WTC11 (cell line): ENCODE data around the gene CLEC3B. TPM values are rescaled to one million over a fixed set of nuclear protein-coding genes. Genes with fewer than 3 reads are reported as not detected.

Source experiments
- ATAC-seq: fragments of 200-7000 bp; cut with Tn5 transposase; 2 replicates; pipeline ENCODE4 v1.10.0; 2021; ENCODE audit warnings: mild to moderate bottlenecking, moderate library complexity
- CTCF ChIA-PET: fragments of 300-600 bp; sonication (Branson Sonifier 250); formaldehyde crosslinking; loops from one replicate; lab custom pipeline; 2021; ENCODE audit warnings: antibody characterized with exemption; lab: Charles Lee
- POLR2A ChIA-PET: fragments of 350-600 bp; sonication (Branson Sonifier 250); formaldehyde crosslinking; loops from one replicate; lab custom pipeline; 2021; ENCODE audit warnings: antibody characterized with exemption; lab: Charles Lee
- DNase-seq: peaks from one replicate; pipeline ENCODE4 v3.0.0; 2021; ENCODE audit warnings: low spot score
- H3K27ac Mint-ChIP-seq: 2 replicates; pipeline ENCODE4 v1.8.0; 2021; ENCODE audit warnings: mixed read lengths
- H3K27me3 Mint-ChIP-seq: 2 replicates; pipeline ENCODE4 v1.8.0; 2021; ENCODE audit warnings: low read depth, mild to moderate bottlenecking, moderate library complexity, mixed read lengths
- H3K36me3 Mint-ChIP-seq: 2 replicates; pipeline ENCODE4 v1.8.0; 2021; ENCODE audit warnings: mixed read lengths
- H3K4me1 Mint-ChIP-seq: 2 replicates; pipeline ENCODE4 v1.8.0; 2022; ENCODE audit warnings: mixed read lengths
- H3K4me3 Mint-ChIP-seq: 2 replicates; pipeline ENCODE4 v1.8.0; 2021; ENCODE audit warnings: mild to moderate bottlenecking, moderate library complexity, mixed read lengths
- H3K9me3 Mint-ChIP-seq: 2 replicates; pipeline ENCODE4 v1.8.0; 2021; ENCODE audit warnings: mixed read lengths
- ATF1 ChIP-seq: sonication (generic); formaldehyde crosslinking; IDR thresholded peaks from 2 replicates; pipeline ENCODE4 v1.8.1; 2023; ENCODE audit warnings: mild to moderate bottlenecking, moderate library complexity, missing genetic modification reagents
- ETV6 ChIP-seq: sonication (generic); formaldehyde crosslinking; IDR thresholded peaks from 2 replicates; pipeline ENCODE4 v1.8.1; 2022; ENCODE audit warnings: mild to moderate bottlenecking, missing genetic modification reagents
- JAZF1 ChIP-seq: fragments of 250-450 bp; sonication (Bioruptor Pico); IDR thresholded peaks from 2 replicates; pipeline ENCODE4 v1.9.0; 2021; ENCODE audit warnings: moderate library complexity, mild to moderate bottlenecking, inconsistent platforms
- MXD4 ChIP-seq: fragments of 250-450 bp; sonication (Bioruptor Pico); IDR thresholded peaks from 2 replicates; pipeline ENCODE4 v1.8.0; 2021; ENCODE audit warnings: mild to moderate bottlenecking, moderate library complexity, borderline replicate concordance
- NR2C2 ChIP-seq: sonication (generic); formaldehyde crosslinking; IDR thresholded peaks from 2 replicates; pipeline ENCODE4 v1.8.0; 2022; ENCODE audit warnings: mild to moderate bottlenecking, missing genetic modification reagents
- SOX15 ChIP-seq: fragments of 250-450 bp; sonication (Bioruptor Pico); IDR thresholded peaks from 2 replicates; pipeline ENCODE4 v1.9.0; 2021; ENCODE audit warnings: mild to moderate bottlenecking
- TEAD4 ChIP-seq: sonication (generic); formaldehyde crosslinking; IDR thresholded peaks from 2 replicates; pipeline ENCODE4 v1.8.0; 2022; ENCODE audit warnings: mild to moderate bottlenecking, missing genetic modification reagents
- ZNF121 ChIP-seq: sonication (generic); formaldehyde crosslinking; IDR thresholded peaks from 2 replicates; pipeline ENCODE4 v1.8.0; 2023; ENCODE audit warnings: missing genetic modification reagents
- ZNF138 ChIP-seq: sonication (generic); formaldehyde crosslinking; conservative IDR thresholded peaks from 2 replicates; pipeline ENCODE4 v1.8.1; 2022; ENCODE audit warnings: mild to moderate bottlenecking, moderate library complexity, missing genetic modification reagents
- ZNF263 ChIP-seq: sonication (generic); formaldehyde crosslinking; IDR thresholded peaks from 2 replicates; pipeline ENCODE4 v1.8.1; 2022; ENCODE audit warnings: low read depth, mild to moderate bottlenecking, moderate library complexity, missing genetic modification reagents
- total RNA-seq: library from RNA; stranded (reverse); gene quantifications from 3 replicates; pipeline ENCODE4 v1.2.3, GENCODE V29; 2021
- TF ChIP-seq, protein P1 (sequence below): sonication (generic); formaldehyde crosslinking; IDR thresholded peaks from 2 replicates; pipeline ENCODE4 v1.8.1; 2023; ENCODE audit warnings: mild to moderate bottlenecking, missing genetic modification reagents, moderate library complexity
- TF ChIP-seq, protein P2 (sequence below): sonication (generic); formaldehyde crosslinking; IDR thresholded peaks from 2 replicates; pipeline ENCODE4 v1.8.1; 2022; ENCODE audit warnings: missing genetic modification reagents, borderline replicate concordance
- TF ChIP-seq, protein P3 (sequence below): sonication (generic); formaldehyde crosslinking; IDR thresholded peaks from 2 replicates; pipeline ENCODE4 v1.8.0; 2023; ENCODE audit warnings: mild to moderate bottlenecking, missing genetic modification reagents
- TF ChIP-seq, protein P4 (sequence below): sonication (generic); formaldehyde crosslinking; IDR thresholded peaks from 2 replicates; pipeline ENCODE4 v1.8.0; 2022; ENCODE audit warnings: missing genetic modification reagents
- TF ChIP-seq, protein P5 (sequence below): sonication (generic); formaldehyde crosslinking; conservative IDR thresholded peaks from 2 replicates; pipeline ENCODE4 v1.8.1; 2022; ENCODE audit warnings: mild to moderate bottlenecking, missing genetic modification reagents
- TF ChIP-seq, protein P6 (sequence below): sonication (generic); formaldehyde crosslinking; IDR thresholded peaks from 2 replicates; pipeline ENCODE4 v1.8.1; 2022; ENCODE audit warnings: mild to moderate bottlenecking, missing genetic modification reagents, moderate library complexity, borderline replicate concordance
- TF ChIP-seq, protein P7 (sequence below): sonication (generic); formaldehyde crosslinking; IDR thresholded peaks from 2 replicates; pipeline ENCODE4 v1.8.1; 2022; ENCODE audit warnings: low read depth, mild to moderate bottlenecking, moderate library complexity, missing genetic modification reagents, borderline replicate concordance
- TF ChIP-seq, protein P8 (sequence below): sonication (generic); formaldehyde crosslinking; IDR thresholded peaks from 2 replicates; pipeline ENCODE4 v1.8.1; 2023; ENCODE audit warnings: mild to moderate bottlenecking, missing genetic modification reagents, borderline replicate concordance

The CLEC3B gene
- total RNA-seq, 1 experiment from 2014 or later, result 0.81 TPM

DNA sequence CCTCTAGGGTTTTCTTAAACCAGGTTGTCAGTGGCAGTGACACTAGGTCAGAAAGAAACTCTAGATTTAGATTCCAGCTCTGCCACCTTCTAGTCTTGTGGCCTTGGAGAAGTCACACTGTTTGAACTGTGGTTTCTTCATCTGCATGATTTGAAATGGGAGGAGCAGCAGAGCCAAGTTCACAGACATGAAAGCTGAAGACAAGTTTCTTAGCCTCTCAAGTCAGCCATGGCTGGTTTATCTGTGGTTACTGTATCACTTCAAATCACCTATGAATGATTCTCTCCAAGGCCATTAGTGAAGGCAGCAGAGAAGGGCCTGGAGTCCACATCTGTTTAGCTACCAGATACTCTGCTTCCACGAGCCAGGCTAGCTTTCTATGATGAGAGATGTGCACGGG, 15.6 kb downstream of the CLEC3B start:
- H3K9me3 Mint-ChIP-seq, result no peaks in the 10 kb centered on the region
- H3K36me3 Mint-ChIP-seq, result no peaks in the 10 kb centered on the region
- peaks cover 15% of the 10 kb centered on the region for H3K4me1 Mint-ChIP-seq
- DNase-seq (no peak), ATAC-seq (no peak)
- ChIA-PET POLR2A (no interaction called here), CTCF (interaction anchor here (0.6 to 4.3 kb wide), 11 partner anchors 7 to 618 kb away, joined by 3 to 113 read pairs (median 4); no protein-coding TSS in a partner anchor)
- no peak overlapping the region for H3K4me3 Mint-ChIP-seq
- TF ChIP-seq NR2C2 (CRISPR knock-in tag), result no peak
- TF ChIP-seq, protein P1, sequence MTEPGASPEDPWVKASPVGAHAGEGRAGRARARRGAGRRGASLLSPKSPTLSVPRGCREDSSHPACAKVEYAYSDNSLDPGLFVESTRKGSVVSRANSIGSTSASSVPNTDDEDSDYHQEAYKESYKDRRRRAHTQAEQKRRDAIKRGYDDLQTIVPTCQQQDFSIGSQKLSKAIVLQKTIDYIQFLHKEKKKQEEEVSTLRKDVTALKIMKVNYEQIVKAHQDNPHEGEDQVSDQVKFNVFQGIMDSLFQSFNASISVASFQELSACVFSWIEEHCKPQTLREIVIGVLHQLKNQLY (CRISPR knock-in tag), result no peak
- H3K27me3 Mint-ChIP-seq, result peaks cover 14% of the 10 kb centered on the region
- H3K27ac Mint-ChIP-seq, result no peak overlapping the region

DNA sequence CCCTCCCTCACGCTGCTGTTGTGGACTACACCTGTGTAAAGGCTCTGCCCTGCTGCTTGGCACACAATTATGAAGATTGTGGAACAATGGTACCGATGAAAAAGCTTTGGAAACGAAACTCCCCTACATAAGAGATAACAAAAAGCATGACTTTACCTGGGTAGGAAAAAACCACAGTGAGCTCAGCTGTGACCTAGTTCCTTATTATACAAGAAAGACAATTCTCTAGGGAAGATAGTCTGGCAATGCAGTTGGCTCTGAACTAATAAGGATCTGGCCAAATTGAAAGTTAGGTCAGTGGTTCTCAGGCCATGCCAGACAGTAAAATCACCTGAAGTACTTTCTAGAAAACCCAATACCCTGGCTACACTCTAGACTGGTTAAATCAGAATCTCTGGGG, 16.1 kb downstream of the CLEC3B start:
- ATAC-seq (no peak), DNase-seq (no peak)
- H3K4me3 Mint-ChIP-seq, result no peak overlapping the region
- POLR2A ChIA-PET, result no interaction called here
- no peaks in the 10 kb centered on the region for H3K9me3 Mint-ChIP-seq
- H3K27ac Mint-ChIP-seq, result no peak overlapping the region
- no peaks in the 10 kb centered on the region for H3K36me3 Mint-ChIP-seq
- CTCF ChIA-PET, result interaction anchor here (1.0 to 4.3 kb wide), 6 partner anchors 14 to 618 kb away, joined by 3 to 113 read pairs (median 8); no protein-coding TSS in a partner anchor
- H3K27me3 Mint-ChIP-seq, result peaks cover 9% of the 10 kb centered on the region
- peaks cover 15% of the 10 kb centered on the region for H3K4me1 Mint-ChIP-seq
- TF ChIP-seq, protein P2, sequence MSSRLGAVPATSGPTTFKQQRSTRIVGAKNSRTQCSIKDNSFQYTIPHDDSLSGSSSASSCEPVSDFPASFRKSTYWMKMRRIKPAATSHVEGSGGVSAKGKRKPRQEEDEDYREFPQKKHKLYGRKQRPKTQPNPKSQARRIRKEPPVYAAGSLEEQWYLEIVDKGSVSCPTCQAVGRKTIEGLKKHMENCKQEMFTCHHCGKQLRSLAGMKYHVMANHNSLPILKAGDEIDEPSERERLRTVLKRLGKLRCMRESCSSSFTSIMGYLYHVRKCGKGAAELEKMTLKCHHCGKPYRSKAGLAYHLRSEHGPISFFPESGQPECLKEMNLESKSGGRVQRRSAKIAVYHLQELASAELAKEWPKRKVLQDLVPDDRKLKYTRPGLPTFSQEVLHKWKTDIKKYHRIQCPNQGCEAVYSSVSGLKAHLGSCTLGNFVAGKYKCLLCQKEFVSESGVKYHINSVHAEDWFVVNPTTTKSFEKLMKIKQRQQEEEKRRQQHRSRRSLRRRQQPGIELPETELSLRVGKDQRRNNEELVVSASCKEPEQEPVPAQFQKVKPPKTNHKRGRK (CRISPR knock-in tag), result no peak
- TF ChIP-seq TEAD4 (CRISPR knock-in tag), result no peak
- TF ChIP-seq, protein P3, sequence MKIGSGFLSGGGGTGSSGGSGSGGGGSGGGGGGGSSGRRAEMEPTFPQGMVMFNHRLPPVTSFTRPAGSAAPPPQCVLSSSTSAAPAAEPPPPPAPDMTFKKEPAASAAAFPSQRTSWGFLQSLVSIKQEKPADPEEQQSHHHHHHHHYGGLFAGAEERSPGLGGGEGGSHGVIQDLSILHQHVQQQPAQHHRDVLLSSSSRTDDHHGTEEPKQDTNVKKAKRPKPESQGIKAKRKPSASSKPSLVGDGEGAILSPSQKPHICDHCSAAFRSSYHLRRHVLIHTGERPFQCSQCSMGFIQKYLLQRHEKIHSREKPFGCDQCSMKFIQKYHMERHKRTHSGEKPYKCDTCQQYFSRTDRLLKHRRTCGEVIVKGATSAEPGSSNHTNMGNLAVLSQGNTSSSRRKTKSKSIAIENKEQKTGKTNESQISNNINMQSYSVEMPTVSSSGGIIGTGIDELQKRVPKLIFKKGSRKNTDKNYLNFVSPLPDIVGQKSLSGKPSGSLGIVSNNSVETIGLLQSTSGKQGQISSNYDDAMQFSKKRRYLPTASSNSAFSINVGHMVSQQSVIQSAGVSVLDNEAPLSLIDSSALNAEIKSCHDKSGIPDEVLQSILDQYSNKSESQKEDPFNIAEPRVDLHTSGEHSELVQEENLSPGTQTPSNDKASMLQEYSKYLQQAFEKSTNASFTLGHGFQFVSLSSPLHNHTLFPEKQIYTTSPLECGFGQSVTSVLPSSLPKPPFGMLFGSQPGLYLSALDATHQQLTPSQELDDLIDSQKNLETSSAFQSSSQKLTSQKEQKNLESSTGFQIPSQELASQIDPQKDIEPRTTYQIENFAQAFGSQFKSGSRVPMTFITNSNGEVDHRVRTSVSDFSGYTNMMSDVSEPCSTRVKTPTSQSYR (CRISPR knock-in tag), result no peak
- TF ChIP-seq ETV6, result no peak
- TF ChIP-seq ATF1 (CRISPR knock-in tag), result no peak
- TF ChIP-seq, protein P4, sequence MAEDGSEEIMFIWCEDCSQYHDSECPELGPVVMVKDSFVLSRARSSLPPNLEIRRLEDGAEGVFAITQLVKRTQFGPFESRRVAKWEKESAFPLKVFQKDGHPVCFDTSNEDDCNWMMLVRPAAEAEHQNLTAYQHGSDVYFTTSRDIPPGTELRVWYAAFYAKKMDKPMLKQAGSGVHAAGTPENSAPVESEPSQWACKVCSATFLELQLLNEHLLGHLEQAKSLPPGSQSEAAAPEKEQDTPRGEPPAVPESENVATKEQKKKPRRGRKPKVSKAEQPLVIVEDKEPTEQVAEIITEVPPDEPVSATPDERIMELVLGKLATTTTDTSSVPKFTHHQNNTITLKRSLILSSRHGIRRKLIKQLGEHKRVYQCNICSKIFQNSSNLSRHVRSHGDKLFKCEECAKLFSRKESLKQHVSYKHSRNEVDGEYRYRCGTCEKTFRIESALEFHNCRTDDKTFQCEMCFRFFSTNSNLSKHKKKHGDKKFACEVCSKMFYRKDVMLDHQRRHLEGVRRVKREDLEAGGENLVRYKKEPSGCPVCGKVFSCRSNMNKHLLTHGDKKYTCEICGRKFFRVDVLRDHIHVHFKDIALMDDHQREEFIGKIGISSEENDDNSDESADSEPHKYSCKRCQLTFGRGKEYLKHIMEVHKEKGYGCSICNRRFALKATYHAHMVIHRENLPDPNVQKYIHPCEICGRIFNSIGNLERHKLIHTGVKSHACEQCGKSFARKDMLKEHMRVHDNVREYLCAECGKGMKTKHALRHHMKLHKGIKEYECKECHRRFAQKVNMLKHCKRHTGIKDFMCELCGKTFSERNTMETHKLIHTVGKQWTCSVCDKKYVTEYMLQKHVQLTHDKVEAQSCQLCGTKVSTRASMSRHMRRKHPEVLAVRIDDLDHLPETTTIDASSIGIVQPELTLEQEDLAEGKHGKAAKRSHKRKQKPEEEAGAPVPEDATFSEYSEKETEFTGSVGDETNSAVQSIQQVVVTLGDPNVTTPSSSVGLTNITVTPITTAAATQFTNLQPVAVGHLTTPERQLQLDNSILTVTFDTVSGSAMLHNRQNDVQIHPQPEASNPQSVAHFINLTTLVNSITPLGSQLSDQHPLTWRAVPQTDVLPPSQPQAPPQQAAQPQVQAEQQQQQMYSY, result no peak
- TF ChIP-seq, protein P5, sequence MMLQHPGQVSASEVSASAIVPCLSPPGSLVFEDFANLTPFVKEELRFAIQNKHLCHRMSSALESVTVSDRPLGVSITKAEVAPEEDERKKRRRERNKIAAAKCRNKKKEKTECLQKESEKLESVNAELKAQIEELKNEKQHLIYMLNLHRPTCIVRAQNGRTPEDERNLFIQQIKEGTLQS (CRISPR knock-in tag), result no peak
- TF ChIP-seq ZNF263 (CRISPR knock-in tag), result no peak
- TF ChIP-seq, protein P6, sequence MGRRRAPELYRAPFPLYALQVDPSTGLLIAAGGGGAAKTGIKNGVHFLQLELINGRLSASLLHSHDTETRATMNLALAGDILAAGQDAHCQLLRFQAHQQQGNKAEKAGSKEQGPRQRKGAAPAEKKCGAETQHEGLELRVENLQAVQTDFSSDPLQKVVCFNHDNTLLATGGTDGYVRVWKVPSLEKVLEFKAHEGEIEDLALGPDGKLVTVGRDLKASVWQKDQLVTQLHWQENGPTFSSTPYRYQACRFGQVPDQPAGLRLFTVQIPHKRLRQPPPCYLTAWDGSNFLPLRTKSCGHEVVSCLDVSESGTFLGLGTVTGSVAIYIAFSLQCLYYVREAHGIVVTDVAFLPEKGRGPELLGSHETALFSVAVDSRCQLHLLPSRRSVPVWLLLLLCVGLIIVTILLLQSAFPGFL (CRISPR knock-in tag), result no peak
- TF ChIP-seq, protein P7, sequence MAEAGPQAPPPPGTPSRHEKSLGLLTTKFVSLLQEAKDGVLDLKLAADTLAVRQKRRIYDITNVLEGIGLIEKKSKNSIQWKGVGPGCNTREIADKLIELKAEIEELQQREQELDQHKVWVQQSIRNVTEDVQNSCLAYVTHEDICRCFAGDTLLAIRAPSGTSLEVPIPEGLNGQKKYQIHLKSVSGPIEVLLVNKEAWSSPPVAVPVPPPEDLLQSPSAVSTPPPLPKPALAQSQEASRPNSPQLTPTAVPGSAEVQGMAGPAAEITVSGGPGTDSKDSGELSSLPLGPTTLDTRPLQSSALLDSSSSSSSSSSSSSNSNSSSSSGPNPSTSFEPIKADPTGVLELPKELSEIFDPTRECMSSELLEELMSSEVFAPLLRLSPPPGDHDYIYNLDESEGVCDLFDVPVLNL (CRISPR knock-in tag), result no peak
- no peak for TF ChIP-seq MXD4 (CRISPR knock-in tag)
- no peak for TF ChIP-seq ZNF138
- no peak for TF ChIP-seq ZNF121 (CRISPR knock-in tag)
- TF ChIP-seq JAZF1 (CRISPR knock-in tag), result no peak
- no peak for TF ChIP-seq SOX15 (CRISPR knock-in tag)
- TF ChIP-seq, protein P8, sequence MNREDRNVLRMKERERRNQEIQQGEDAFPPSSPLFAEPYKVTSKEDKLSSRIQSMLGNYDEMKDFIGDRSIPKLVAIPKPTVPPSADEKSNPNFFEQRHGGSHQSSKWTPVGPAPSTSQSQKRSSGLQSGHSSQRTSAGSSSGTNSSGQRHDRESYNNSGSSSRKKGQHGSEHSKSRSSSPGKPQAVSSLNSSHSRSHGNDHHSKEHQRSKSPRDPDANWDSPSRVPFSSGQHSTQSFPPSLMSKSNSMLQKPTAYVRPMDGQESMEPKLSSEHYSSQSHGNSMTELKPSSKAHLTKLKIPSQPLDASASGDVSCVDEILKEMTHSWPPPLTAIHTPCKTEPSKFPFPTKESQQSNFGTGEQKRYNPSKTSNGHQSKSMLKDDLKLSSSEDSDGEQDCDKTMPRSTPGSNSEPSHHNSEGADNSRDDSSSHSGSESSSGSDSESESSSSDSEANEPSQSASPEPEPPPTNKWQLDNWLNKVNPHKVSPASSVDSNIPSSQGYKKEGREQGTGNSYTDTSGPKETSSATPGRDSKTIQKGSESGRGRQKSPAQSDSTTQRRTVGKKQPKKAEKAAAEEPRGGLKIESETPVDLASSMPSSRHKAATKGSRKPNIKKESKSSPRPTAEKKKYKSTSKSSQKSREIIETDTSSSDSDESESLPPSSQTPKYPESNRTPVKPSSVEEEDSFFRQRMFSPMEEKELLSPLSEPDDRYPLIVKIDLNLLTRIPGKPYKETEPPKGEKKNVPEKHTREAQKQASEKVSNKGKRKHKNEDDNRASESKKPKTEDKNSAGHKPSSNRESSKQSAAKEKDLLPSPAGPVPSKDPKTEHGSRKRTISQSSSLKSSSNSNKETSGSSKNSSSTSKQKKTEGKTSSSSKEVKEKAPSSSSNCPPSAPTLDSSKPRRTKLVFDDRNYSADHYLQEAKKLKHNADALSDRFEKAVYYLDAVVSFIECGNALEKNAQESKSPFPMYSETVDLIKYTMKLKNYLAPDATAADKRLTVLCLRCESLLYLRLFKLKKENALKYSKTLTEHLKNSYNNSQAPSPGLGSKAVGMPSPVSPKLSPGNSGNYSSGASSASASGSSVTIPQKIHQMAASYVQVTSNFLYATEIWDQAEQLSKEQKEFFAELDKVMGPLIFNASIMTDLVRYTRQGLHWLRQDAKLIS (CRISPR knock-in tag), result no peak
